GM21423 (cell line): ENCODE results near the gene NCOA5.

Source experiments
- ATAC-seq: cut with Tn5 transposase; IDR thresholded peaks from one replicate; pipeline ENCODE4 v1.9.1; 2021; ENCODE audit warnings: mild to moderate bottlenecking, moderate library complexity; ENCODE audit not compliant: unreplicated experiment

Gene NCOA5

DNA sequence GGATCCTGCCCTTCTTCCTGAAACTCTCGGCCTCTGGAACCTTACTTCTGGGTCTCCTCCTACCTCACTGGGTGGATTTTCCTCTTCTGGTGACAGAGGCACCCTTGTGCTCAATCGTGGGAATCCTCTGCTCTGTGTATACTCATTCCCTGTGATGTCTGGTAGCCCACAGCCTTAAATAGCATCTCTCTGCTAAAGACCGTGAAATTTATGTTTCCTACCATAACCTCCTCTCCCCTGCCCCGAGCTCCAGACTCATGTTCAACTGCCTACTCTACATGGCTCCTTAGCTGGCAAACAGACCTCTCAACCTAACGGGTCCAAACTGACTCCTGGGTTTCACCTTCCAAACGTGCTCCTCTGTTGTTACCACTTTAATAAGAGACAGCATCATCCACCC, 71.2 kb downstream of the NCOA5 start:
- ATAC-seq = no peak

DNA sequence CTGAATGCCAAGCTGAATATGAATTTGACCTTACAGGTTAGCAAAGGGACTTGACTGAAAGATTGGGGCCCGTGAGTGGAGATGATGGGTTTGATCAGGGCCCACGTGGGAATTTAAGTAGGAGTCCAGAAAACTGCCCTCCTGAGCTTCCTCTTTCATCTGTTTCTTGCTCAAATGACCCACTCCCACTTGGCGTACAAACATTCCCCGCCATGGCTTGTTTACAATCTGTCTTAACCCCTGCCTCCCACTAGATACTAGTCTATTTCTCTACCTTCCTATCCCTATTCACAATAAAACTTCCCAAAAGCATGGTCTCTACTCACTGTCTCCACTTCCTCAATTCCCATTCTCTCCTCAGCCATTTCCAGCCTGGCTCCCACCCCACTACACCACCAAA, 71.7 kb downstream of the NCOA5 start:
- ATAC-seq = no peak

DNA sequence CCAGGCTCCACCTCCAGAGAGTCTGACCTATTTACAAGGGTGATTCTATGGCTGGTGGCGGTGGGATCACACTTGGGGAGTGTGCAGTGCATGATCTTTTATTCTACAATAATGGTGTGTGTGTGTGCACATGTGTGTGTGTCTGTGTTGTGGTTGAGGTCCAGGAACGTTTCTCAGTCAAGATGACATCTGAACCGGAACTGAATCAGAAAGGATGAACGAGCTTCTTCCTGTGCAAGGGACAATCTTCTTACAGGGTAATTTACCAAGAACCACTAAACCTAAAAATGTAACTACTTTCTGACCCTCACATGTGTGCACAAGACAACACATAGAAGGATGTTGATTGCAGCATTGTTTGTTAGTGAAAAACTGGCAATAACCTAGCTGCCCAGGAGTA, 72.5 kb downstream of the NCOA5 start:
- no peak for ATAC-seq

DNA sequence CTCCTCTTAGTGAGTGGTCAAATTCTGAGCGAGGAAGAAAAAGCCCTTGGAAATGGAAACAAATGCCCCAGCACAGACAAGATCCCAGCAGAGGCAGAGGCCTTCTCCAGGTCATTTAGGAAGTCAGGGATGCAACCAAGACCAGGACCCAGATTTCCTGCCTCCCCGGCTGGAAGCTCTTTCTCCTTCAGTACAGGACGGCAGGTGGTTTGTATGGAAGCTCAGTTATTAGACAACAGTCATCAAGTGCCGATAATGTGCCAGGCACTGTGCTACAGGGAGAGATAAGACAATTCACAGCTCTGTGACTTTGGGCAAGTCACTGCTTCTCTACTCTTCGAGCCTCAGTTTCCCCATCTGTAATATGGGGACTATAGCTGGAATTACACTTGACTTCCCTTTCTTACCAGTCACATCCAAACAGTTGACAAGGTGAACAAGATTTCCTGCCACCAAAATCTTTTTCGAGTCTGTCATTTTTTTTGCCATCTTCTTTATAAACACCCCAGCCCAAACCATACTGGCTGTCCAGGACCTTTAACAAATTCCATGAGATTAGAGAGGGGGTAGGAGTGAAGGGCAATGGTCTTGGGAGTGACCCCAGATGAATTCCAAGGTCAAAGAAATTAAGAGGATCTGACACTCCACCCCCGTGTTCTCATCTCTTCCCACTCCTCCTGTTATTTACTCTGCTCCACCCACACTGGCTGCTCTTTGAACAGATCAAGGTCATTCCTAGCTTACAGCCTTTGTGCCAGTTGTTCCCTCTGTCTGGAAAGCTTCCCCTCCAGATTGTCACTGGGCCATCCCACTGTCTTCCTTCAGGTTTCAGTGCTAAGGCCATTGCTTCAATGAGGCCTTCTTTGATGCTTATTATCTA, 75.0 kb downstream of the NCOA5 start:
- ATAC-seq = no peak

DNA sequence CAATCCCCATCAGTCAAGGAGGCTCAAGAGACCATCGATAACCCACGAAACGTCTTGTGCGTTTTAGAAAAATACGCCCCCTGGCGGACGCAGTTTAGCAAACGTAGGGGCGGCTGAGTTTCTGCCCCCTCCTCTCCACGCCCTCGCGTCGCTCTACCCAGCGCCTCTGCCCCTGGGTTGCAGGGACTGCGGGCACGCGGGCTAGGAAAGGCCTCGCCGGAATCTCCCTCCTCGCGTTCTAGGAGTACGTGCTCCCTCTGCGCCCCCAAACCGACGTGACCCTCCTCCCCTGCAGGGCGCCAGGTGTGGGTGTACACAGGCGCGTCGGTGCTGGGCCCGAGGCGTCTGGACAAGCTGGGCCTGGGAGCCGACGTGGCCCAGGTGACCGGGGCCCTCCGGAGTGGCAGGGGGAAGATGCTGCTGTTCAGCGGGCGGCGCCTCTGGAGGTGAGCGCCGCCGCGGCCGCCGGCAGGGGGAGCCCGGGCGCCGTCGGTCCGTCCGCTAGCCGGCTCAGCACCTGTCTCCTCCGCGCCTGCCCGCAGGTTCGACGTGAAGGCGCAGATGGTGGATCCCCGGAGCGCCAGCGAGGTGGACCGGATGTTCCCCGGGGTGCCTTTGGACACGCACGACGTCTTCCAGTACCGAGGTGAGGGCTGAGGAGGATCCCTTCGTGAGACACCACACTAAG, 75.8 kb downstream of the NCOA5 start:
- peak; percentile 71 for ATAC-seq

DNA sequence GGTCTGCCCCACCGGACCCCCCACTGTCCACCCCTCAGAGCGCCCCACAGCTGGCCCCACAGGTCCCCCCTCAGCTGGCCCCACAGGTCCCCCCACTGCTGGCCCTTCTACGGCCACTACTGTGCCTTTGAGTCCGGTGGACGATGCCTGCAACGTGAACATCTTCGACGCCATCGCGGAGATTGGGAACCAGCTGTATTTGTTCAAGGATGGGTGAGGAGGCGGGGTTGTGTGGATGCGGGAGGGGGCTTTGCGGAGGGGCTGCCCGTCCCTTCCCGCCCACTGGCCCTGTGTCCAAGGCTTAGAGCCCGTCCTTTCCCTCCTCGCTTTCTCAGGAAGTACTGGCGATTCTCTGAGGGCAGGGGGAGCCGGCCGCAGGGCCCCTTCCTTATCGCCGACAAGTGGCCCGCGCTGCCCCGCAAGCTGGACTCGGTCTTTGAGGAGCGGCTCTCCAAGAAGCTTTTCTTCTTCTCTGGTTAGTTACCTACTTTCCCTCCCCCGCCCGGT, 76.4 kb downstream of the NCOA5 start:
- no peak for ATAC-seq

DNA sequence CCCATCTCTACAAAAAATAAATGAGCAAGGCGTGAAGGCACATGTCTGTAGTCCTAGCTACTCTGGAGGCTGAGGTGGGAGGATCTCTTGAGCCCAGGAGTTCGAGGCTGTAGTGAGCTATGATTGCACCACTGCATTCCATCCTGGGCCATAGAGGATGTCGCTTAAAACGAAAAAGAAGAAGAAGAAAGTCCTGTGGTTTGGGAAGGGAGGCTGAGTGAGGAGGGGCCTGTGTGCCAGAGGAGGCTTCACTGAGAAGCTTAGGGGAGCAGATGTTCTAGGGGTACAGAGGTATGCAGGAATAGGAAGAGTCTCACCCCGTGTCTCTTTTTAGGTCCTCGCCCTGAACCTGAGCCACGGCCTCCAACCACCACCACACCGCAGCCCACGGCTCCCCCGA, 76.8 kb downstream of the NCOA5 start:
- no peak for ATAC-seq

DNA sequence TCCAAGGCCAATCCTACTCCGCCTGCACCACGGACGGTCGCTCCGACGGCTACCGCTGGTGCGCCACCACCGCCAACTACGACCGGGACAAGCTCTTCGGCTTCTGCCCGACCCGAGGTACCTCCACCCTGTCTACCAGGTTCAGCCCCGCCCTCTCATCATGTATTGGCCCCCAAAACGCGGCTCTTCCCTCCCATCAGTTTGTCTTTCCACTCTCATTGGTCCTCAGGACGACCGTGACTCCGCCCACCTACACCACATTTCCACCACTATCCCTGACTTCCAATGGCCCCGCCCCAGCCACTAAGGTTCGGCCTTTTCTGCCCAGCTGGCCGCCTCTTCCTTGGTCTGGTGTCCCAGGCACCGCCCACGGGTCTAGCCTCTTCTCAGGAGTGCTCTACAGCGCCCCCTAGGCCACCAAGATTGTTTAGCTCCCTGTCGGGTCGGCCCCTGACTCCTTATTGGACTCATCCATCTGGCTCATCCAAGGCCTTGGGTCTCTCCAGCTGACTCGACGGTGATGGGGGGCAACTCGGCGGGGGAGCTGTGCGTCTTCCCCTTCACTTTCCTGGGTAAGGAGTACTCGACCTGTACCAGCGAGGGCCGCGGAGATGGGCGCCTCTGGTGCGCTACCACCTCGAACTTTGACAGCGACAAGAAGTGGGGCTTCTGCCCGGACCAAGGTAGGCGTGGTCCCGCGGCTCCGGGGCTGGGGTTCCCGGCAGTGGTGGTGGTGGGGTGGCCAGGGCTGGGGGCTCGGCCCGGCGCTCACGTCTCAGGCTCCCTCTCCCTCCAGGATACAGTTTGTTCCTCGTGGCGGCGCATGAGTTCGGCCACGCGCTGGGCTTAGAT, 77.9 kb downstream of the NCOA5 start:
- ATAC-seq = no peak
